ENCODE results near the gene IGFBP5. TPM values are rescaled to one million over a fixed set of nuclear protein-coding genes. Genes with fewer than 3 reads are reported as not detected.

The IGFBP5 gene
- total and polyA plus RNA-seq, 2 experiments from 2014 or later = 37.9 to 117 TPM

DNA sequence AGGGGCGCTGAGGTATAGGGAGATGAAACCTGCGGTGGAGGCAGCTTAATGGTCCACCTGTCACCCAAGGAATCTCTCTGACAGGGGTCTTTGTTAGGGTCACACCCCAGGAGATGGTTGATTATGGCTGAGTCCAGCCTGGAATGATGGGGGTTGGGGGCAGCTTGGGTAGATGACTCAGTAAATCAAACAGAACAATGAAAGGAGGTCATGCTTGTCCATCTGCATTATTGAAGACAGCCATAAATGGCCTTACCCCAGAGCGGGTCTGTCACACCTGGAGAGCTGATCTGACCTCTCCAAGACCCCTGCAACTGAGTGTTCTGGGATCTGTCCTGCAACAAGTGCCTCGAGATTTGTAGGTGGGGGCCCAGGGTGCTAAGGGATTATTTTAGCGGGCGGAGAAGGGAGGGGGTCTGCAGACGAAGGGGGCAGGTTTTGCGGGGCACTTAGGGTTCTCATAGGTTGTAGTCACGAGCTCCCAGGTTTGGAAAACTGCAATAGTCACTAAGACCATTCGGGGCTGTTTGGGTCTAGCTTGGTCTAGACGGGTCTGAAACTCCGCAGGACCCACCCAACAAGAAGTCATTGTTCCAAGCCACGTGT is 62.9 kb downstream of the IGFBP5 start:
- WGBS, 2 experiments (ENCODE audit: low coverage in 1 of 2, low lambda C conversion rate in 2 of 2, missing lambda C conversion rate in 2 of 2) = 49% methylated on average over 13 of the region's 13 CpGs
- peaks cover 8% of the 10 kb centered on the region; the same call in 1 of the 2 replicates for H3K4me1 ChIP-seq (ENCODE audit: insufficient read depth)
- H3F3A ChIP-seq (ENCODE audit: insufficient read depth) = no peaks in the 10 kb centered on the region
- no peaks in the 10 kb centered on the region for H3K9me3 ChIP-seq (ENCODE audit: low read depth)
- peaks cover 25% of the 10 kb centered on the region for H3K27me3 ChIP-seq (replicated peaks; ENCODE audit: insufficient read depth)
- TF ChIP-seq EZH2phosphoT487 (IDR thresholded peaks at IDR 0.05; ENCODE audit: insufficient read depth, low read depth) = no peak
- no peak for TF ChIP-seq EZH2 (IDR thresholded peaks at IDR 0.05; ENCODE audit: insufficient read depth, poor library complexity, severe bottlenecking)
- H3K4me2 ChIP-seq (ENCODE audit: unreplicated experiment) = peak overlapping the region; percentile 65
- H3K9me2 ChIP-seq (ENCODE audit: insufficient read depth) = no peaks in the 10 kb centered on the region
- no peak for DNase-seq
- no peak overlapping the region for H3K9ac ChIP-seq
- peak overlapping the region; percentile 65; the same call in 1 of the 2 replicates for H3K4me3 ChIP-seq
- H3K79me2 ChIP-seq (ENCODE audit: insufficient read depth) = no peaks in the 10 kb centered on the region
- no peak overlapping the region for H2AFZ ChIP-seq
- no peak overlapping the region for H3K27ac ChIP-seq
- in situ Hi-C loops (cut with MboI) = no loop called here
- H3K36me3 ChIP-seq (ENCODE audit: low read depth) = no peaks in the 10 kb centered on the region
- no peaks in the 10 kb centered on the region for H4K20me1 ChIP-seq (ENCODE audit: insufficient read depth)

GRCh38 chr2:216629784-216630183 is 65.6 kb downstream of the IGFBP5 start:
- no peak overlapping the region for H2AFZ ChIP-seq
- TF ChIP-seq EZH2phosphoT487 (IDR thresholded peaks at IDR 0.05; ENCODE audit: insufficient read depth, low read depth) (no peak), EZH2 (IDR thresholded peaks at IDR 0.05; ENCODE audit: insufficient read depth, poor library complexity, severe bottlenecking) (no peak)
- in situ Hi-C loops (cut with MboI) = no loop called here
- H3K27me3 ChIP-seq (replicated peaks; ENCODE audit: insufficient read depth) = peaks cover 19% of the 10 kb centered on the region
- no peak overlapping the region for H3K4me3 ChIP-seq
- no peaks in the 10 kb centered on the region for H4K20me1 ChIP-seq (ENCODE audit: insufficient read depth)
- DNase-seq = no peak
- no peaks in the 10 kb centered on the region for H3F3A ChIP-seq (ENCODE audit: insufficient read depth)
- H3K9me3 ChIP-seq (ENCODE audit: low read depth) = no peaks in the 10 kb centered on the region
- H3K36me3 ChIP-seq (ENCODE audit: low read depth) = no peaks in the 10 kb centered on the region
- no peaks in the 10 kb centered on the region for H3K79me2 ChIP-seq (ENCODE audit: insufficient read depth)
- H3K9me2 ChIP-seq (ENCODE audit: insufficient read depth) = no peaks in the 10 kb centered on the region
- WGBS, 2 experiments (ENCODE audit: low coverage in 1 of 2, low lambda C conversion rate in 2 of 2, missing lambda C conversion rate in 2 of 2) = 84 to 88% methylated on average over 4 of the region's 4 CpGs
- no peak overlapping the region for H3K27ac ChIP-seq
- H3K4me1 ChIP-seq (ENCODE audit: insufficient read depth) = peaks cover 8% of the 10 kb centered on the region; the same call in 1 of the 2 replicates
- H3K9ac ChIP-seq = no peak overlapping the region
- no peak overlapping the region for H3K4me2 ChIP-seq (ENCODE audit: unreplicated experiment)

GRCh38 chr2:216626875-216627245 is 68.5 kb downstream of the IGFBP5 start:
- in situ Hi-C loops (cut with MboI) = no loop called here
- Histone ChIP-seq H3F3A (ENCODE audit: insufficient read depth) (no peaks in the 10 kb centered on the region), H3K4me1 (ENCODE audit: insufficient read depth) (no peaks in the 10 kb centered on the region), H2AFZ (no peak overlapping the region), H3K9me3 (ENCODE audit: low read depth) (no peaks in the 10 kb centered on the region), H4K20me1 (ENCODE audit: insufficient read depth) (no peaks in the 10 kb centered on the region), H3K79me2 (ENCODE audit: insufficient read depth) (no peaks in the 10 kb centered on the region), H3K9ac (no peak overlapping the region), H3K27me3 (replicated peaks; ENCODE audit: insufficient read depth) (no peaks in the 10 kb centered on the region), H3K36me3 (ENCODE audit: low read depth) (no peaks in the 10 kb centered on the region), H3K27ac (no peak overlapping the region), H3K4me3 (no peak overlapping the region), H3K9me2 (ENCODE audit: insufficient read depth) (no peaks in the 10 kb centered on the region), H3K4me2 (ENCODE audit: unreplicated experiment) (no peak overlapping the region)
- no peak for TF ChIP-seq EZH2phosphoT487 (IDR thresholded peaks at IDR 0.05; ENCODE audit: insufficient read depth, low read depth)
- TF ChIP-seq EZH2 (IDR thresholded peaks at IDR 0.05; ENCODE audit: insufficient read depth, poor library complexity, severe bottlenecking) = no peak
- WGBS, 2 experiments (ENCODE audit: low coverage in 1 of 2, low lambda C conversion rate in 2 of 2, missing lambda C conversion rate in 2 of 2) = 58 to 74% methylated on average over 2 of the region's 2 CpGs
- no peak for DNase-seq

GRCh38 chr2:216626168-216626874 is 69.0 kb downstream of the IGFBP5 start:
- Histone ChIP-seq H3K9ac (no peak overlapping the region), H4K20me1 (ENCODE audit: insufficient read depth) (no peaks in the 10 kb centered on the region), H2AFZ (no peak overlapping the region), H3K36me3 (ENCODE audit: low read depth) (no peaks in the 10 kb centered on the region), H3K27ac (no peak overlapping the region), H3K27me3 (replicated peaks; ENCODE audit: insufficient read depth) (no peaks in the 10 kb centered on the region), H3K9me2 (ENCODE audit: insufficient read depth) (no peaks in the 10 kb centered on the region), H3F3A (ENCODE audit: insufficient read depth) (no peaks in the 10 kb centered on the region), H3K9me3 (ENCODE audit: low read depth) (no peaks in the 10 kb centered on the region), H3K4me1 (ENCODE audit: insufficient read depth) (no peaks in the 10 kb centered on the region), H3K4me3 (no peak overlapping the region), H3K4me2 (ENCODE audit: unreplicated experiment) (no peak overlapping the region), H3K79me2 (ENCODE audit: insufficient read depth) (no peaks in the 10 kb centered on the region)
- 86 to 91% methylated on average over 7 of the region's 7 CpGs for WGBS, 2 experiments (ENCODE audit: low coverage in 1 of 2, low lambda C conversion rate in 2 of 2, missing lambda C conversion rate in 2 of 2)
- in situ Hi-C loops (cut with MboI) = no loop called here
- no peak for DNase-seq
- TF ChIP-seq EZH2 (IDR thresholded peaks at IDR 0.05; ENCODE audit: insufficient read depth, poor library complexity, severe bottlenecking) (no peak), EZH2phosphoT487 (IDR thresholded peaks at IDR 0.05; ENCODE audit: insufficient read depth, low read depth) (no peak)
